ENCODE data around the gene MGST3. TPM values are rescaled to one million over a fixed set of nuclear protein-coding genes. Genes with fewer than 3 reads are reported as not detected.
"Not testable (repeated sequence)": the region's sequence is repeated elsewhere in the genome, so short reads cannot be mapped to it uniquely, and the experiment has no call there.

The MGST3 gene
- total RNA-seq, 1 donor from 2014 or later: 181 TPM

DNA sequence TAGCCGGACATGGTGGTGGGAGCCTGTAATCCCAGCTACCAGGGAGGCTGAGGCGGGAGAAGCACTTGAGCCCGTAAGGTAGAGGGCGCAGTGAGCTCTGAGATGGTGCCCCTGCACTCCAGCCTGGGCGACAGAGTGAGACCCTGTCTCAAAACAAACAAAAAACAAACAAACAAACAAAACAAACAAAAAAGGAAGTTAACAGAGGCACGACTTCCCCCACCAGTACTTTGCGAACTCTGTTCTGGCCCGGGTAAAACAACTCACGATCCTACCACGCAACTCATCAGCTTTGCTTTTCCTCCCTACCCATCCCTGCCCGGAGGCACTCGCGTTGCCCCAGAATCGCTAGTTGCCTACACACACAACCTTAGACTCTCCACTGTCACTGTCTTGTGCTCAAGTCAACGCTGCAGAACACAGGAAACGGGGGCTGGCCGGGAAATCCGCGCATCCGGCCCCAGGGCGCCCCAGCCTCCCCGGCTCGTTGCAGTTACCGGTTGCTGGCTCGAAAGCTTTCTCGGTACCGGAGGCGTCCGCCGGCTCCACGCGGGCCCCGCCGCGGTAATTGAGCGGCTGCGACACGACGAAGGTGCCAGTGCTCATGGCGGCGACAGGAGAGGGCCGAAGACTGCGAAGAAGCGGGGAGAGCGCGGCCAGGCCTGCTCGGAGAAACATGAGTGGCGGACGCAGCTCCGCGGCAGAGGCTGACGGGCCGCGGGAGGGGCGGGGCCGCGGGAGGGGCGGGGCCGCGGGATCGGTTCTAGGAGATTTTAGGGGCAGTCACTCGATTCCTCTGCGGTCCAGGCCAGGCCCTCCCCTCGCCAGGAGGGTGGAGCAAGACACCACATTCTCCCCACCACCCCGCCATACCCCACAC lies 67.1 kb downstream of the MGST3 start, which contains the start of gene ALDH9A1:
Gene ALDH9A1, minus strand, starts transcription at position 682 of the 880 bp plus-strand sequence. Its CDS starts 4 bp downstream, at position 678.
- DNase-seq (peak; percentile 95), ATAC-seq (peak; percentile 98)
- no peaks in the 10 kb centered on the region for H3K9me3 ChIP-seq
- H3K27me3 ChIP-seq: no peaks in the 10 kb centered on the region
- H3K27ac ChIP-seq: peak within 1 kb of the TSS; percentile 96
- H3K36me3 ChIP-seq: no peaks in the 10 kb centered on the region
- peaks cover 22% of the 10 kb centered on the region for H3K4me1 ChIP-seq
- TF ChIP-seq CTCF (IDR thresholded peaks at IDR 0.05): peak; percentile 40
- peak within 1 kb of the TSS; percentile 71 for H3K4me3 ChIP-seq
- intact Hi-C loops (cut with DNase I): no loop called here

GRCh38 chr1:165698761-165699052 lies 67.7 kb downstream of the MGST3 start:
- no peak for ATAC-seq
- intact Hi-C loops (cut with DNase I): no loop called here

DNA sequence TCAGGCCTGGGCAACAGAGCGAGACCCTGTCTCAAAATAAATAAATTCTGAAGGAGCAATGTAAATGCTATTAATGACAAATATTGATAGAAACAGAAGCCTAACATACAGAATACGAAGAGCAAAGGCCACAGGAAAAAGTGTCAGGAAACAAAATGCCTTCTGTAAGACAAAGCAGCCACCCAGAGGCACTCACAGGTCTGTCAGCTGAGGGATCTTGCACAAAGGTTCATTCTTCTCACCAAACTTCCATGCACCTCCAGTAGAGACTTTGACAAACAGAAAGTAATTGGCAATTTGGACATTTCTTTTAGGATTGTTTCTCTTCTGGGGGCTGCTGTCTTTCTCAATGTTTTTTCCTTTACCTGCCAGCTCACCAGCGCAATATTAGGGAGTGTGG lies 68.5 kb downstream of the MGST3 start:
- H3K9me3 ChIP-seq: no peaks in the 10 kb centered on the region
- peaks cover 22% of the 10 kb centered on the region for H3K4me1 ChIP-seq
- H3K27me3 ChIP-seq: no peaks in the 10 kb centered on the region
- no peak for DNase-seq
- no peak overlapping the region for H3K4me3 ChIP-seq
- no peaks in the 10 kb centered on the region for H3K36me3 ChIP-seq
- no peak overlapping the region for H3K27ac ChIP-seq
- TF ChIP-seq CTCF (IDR thresholded peaks at IDR 0.05): no peak
- intact Hi-C loops (cut with DNase I): no loop called here
- no peak for ATAC-seq

More at GRCh38 chr1:165698761-165699052, 67.7 kb downstream of the MGST3 start:
- H3K4me1 ChIP-seq: peaks cover 22% of the 10 kb centered on the region
- no peak for TF ChIP-seq CTCF (IDR thresholded peaks at IDR 0.05)
- H3K27ac ChIP-seq: peak overlapping the region; percentile 96
- DNase-seq: no peak
- no peaks in the 10 kb centered on the region for H3K36me3 ChIP-seq
- H3K9me3 ChIP-seq: no peaks in the 10 kb centered on the region
- peak overlapping the region; percentile 71 for H3K4me3 ChIP-seq
- no peaks in the 10 kb centered on the region for H3K27me3 ChIP-seq

DNA sequence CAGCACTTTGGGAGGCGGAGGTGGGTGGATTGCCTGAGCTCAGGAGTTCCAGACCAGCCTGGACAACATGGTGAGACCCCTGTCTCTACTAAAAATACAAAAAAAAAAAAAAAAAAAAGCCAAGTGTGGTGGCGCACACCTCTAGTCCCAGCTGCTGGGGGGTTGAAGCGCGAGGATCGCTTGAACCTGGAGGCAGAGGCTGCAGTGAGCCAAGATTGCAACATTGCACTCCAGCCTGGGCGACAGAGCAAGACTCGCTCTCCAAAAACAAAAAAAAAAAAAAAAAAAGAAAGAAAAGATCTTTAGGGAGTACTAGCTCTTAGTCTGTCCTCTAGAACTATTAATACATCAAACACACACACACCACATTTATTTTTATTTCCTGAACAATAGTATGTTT lies 70.9 kb downstream of the MGST3 start:
- DNase-seq; H3K4me3 ChIP-seq; intact Hi-C loops (cut with DNase I): not testable (repeated sequence)

DNA sequence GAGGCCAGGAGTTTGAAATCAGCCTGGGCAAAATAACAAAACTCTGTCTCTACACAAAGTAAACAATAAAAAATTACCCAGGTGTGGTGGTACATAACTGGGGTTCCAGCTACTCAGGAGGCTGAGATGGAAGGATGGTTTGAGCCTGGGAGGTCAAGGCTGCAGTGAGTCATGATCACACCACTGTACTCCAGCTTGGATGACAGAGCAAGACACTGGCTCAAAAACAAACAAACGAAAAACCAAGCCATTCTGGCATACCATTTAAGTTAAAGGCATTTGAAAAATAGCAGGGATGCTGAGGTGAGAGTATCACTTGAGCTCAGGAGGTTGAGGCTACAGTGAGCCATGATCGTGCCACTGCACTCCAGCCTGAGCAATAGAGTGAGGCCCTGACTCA lies 72.6 kb downstream of the MGST3 start:
- H3K4me3 ChIP-seq: no peak overlapping the region
- TF ChIP-seq CTCF (IDR thresholded peaks at IDR 0.05): no peak
- no peaks in the 10 kb centered on the region for H3K4me1 ChIP-seq
- no peaks in the 10 kb centered on the region for H3K9me3 ChIP-seq
- peaks cover 6% of the 10 kb centered on the region for H3K27me3 ChIP-seq
- no peak overlapping the region for H3K27ac ChIP-seq
- intact Hi-C loops (cut with DNase I): no loop called here
- H3K36me3 ChIP-seq: no peaks in the 10 kb centered on the region
- DNase-seq (no peak), ATAC-seq (no peak)

More for the DNA sequence above, 70.9 kb downstream of the MGST3 start:
- not testable (repeated sequence) for H3K9me3 ChIP-seq, ATAC-seq, H3K4me1 ChIP-seq, H3K36me3 ChIP-seq, H3K27me3 ChIP-seq, H3K27ac ChIP-seq

Other genes starting within 250 kb of the MGST3 start
- 9.1 TPM for gene RXRG, start 186.1 kb upstream of the MGST3 start, total RNA-seq
- gene LRRC52, start 87.2 kb upstream of the MGST3 start, total RNA-seq: 0.87 TPM
- gene ALDH9A1, start 67.3 kb downstream of the MGST3 start, total RNA-seq: 68.5 TPM
- gene TMCO1, start 137.6 kb downstream of the MGST3 start, total RNA-seq: 78.6 TPM
- 14.7 TPM for gene UCK2, start 196.4 kb downstream of the MGST3 start, total RNA-seq

All from upper lobe of right lung (tissue), 1 donor.